ENCODE measurements around the gene OSR1.

GRCh38 chr2:19346983-19347618 lies 11.3 kb downstream of the OSR1 start:
- TF ChIP-seq CTCF (conservative IDR thresholded peaks at IDR 0.05; ENCODE audit: low read depth in 2 of 2) (no peak), JUNB (IDR thresholded peaks at IDR 0.05; ENCODE audit: unreplicated experiment) (no peak), POLR2AphosphoS5 (IDR thresholded peaks at IDR 0.05; ENCODE audit: low read depth) (no peak), ZNF114 (CRISPR knock-in tag; IDR thresholded peaks at IDR 0.05) (no peak), EZH2phosphoT487 (IDR thresholded peaks at IDR 0.05; ENCODE audit: unreplicated experiment) (no peak), EZH2 (IDR thresholded peaks at IDR 0.05; ENCODE audit: low read depth, unreplicated experiment) (no peak), STAT1 (IDR thresholded peaks at IDR 0.05; ENCODE audit: unreplicated experiment) (no peak)

All from GM23338 (cell line).